ENCODE measurements around the gene POPDC2. TPM values are rescaled to one million over a fixed set of nuclear protein-coding genes. Genes with fewer than 3 reads are reported as not detected.

Gene POPDC2
- total and polyA plus RNA-seq, 2 donors from 2014 or later = 3.2 to 7.3 TPM

DNA sequence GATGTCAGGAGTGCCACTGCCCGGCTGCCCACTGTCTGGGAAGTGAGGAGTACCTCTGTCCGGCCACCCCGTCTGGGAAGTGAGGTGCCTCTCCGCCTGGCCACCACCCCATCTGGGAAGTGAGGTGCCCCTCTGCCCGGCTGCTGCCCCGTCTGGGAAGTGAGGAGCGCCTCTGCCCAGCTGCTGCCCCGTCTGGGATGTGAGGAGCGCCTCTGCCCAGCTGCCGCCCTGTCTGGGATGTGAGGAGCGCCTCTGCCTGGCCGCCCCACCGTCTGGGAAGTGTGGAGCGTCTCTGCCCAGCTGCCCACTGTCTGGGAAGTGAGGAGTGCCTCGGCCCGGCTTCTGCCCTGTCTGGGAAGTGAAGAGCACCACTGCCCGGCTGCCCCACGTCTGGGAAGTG lies 13.5 kb upstream of the POPDC2 start:
- FAIRE-seq (no peak), DNase-seq (peak in 1 of 5 donors; percentile 74)
- H3K9me3 ChIP-seq (ENCODE audit: control insufficient read depth in 2 of 3, insufficient read depth in 1 of 3, low read length in 3 of 3) = no peaks in the 10 kb centered on the region
- TF ChIP-seq, protein P1, sequence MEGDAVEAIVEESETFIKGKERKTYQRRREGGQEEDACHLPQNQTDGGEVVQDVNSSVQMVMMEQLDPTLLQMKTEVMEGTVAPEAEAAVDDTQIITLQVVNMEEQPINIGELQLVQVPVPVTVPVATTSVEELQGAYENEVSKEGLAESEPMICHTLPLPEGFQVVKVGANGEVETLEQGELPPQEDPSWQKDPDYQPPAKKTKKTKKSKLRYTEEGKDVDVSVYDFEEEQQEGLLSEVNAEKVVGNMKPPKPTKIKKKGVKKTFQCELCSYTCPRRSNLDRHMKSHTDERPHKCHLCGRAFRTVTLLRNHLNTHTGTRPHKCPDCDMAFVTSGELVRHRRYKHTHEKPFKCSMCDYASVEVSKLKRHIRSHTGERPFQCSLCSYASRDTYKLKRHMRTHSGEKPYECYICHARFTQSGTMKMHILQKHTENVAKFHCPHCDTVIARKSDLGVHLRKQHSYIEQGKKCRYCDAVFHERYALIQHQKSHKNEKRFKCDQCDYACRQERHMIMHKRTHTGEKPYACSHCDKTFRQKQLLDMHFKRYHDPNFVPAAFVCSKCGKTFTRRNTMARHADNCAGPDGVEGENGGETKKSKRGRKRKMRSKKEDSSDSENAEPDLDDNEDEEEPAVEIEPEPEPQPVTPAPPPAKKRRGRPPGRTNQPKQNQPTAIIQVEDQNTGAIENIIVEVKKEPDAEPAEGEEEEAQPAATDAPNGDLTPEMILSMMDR (IDR thresholded peaks at IDR 0.05; ENCODE audit: borderline replicate concordance, extremely low read depth, insufficient read depth) = no peak
- no peak overlapping the region for H3K9ac ChIP-seq (ENCODE audit: low read length in 3 of 3)
- H3K4me3 ChIP-seq (ENCODE audit: low read length in 3 of 3) = no peak overlapping the region
- peaks cover 0 to 11% (median 11%) of the 10 kb centered on the region in 3 donors for H3K4me1 ChIP-seq (ENCODE audit: control insufficient read depth in 2 of 3, insufficient read depth in 2 of 3, low read depth in 1 of 3, low read length in 3 of 3)
- no peaks in the 10 kb centered on the region for H3K27me3 ChIP-seq (ENCODE audit: control insufficient read depth, insufficient read depth, low read length)
- H3K27ac ChIP-seq (ENCODE audit: low read depth in 2 of 2, low read length in 2 of 2) = no peak overlapping the region
- intact Hi-C loops (cut with DNase I) = no loop called here
- H3K36me3 ChIP-seq (ENCODE audit: control insufficient read depth in 2 of 3, insufficient read depth in 3 of 3, low read length in 3 of 3) = peaks cover 3 to 20% (median 4%) of the 10 kb centered on the region in 3 donors

DNA sequence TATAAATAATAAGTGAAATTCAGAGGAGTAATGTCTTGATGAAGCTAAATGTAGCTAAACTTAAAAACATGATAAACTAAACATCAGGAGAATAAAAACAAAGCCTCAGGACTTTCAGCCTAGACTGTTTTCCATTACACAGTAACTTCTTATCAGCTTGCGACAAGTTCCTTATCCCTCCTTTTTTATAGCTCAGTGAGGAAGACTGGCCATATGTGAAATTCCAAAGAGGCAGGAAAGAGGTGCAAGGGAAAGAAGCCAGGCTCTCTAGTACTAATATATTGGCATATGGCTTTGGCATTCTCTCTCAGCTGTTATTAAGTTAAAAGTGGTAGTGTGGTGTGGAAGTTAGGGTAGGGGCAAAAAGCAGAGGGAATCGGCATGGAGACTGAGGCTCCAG lies 12.4 kb upstream of the POPDC2 start:
- peaks cover 4 to 20% (median 7%) of the 10 kb centered on the region in 3 donors for H3K36me3 ChIP-seq (ENCODE audit: control insufficient read depth in 2 of 3, insufficient read depth in 3 of 3, low read length in 3 of 3)
- TF ChIP-seq, protein P1 (IDR thresholded peaks at IDR 0.05; ENCODE audit: borderline replicate concordance, extremely low read depth, insufficient read depth) = no peak
- FAIRE-seq = no peak
- no peak overlapping the region for H3K27ac ChIP-seq (ENCODE audit: low read depth in 2 of 2, low read length in 2 of 2)
- peaks cover 0 to 11% (median 10%) of the 10 kb centered on the region in 3 donors for H3K4me1 ChIP-seq (ENCODE audit: control insufficient read depth in 2 of 3, insufficient read depth in 2 of 3, low read depth in 1 of 3, low read length in 3 of 3)
- intact Hi-C loops (cut with DNase I) = no loop called here
- no peaks in the 10 kb centered on the region for H3K27me3 ChIP-seq (ENCODE audit: control insufficient read depth, insufficient read depth, low read length)
- H3K9me3 ChIP-seq (ENCODE audit: control insufficient read depth in 2 of 3, insufficient read depth in 1 of 3, low read length in 3 of 3) = no peaks in the 10 kb centered on the region
- no peak for DNase-seq
- H3K9ac ChIP-seq (ENCODE audit: low read length in 3 of 3) = no peak overlapping the region
- H3K4me3 ChIP-seq (ENCODE audit: low read length in 3 of 3) = no peak overlapping the region

DNA sequence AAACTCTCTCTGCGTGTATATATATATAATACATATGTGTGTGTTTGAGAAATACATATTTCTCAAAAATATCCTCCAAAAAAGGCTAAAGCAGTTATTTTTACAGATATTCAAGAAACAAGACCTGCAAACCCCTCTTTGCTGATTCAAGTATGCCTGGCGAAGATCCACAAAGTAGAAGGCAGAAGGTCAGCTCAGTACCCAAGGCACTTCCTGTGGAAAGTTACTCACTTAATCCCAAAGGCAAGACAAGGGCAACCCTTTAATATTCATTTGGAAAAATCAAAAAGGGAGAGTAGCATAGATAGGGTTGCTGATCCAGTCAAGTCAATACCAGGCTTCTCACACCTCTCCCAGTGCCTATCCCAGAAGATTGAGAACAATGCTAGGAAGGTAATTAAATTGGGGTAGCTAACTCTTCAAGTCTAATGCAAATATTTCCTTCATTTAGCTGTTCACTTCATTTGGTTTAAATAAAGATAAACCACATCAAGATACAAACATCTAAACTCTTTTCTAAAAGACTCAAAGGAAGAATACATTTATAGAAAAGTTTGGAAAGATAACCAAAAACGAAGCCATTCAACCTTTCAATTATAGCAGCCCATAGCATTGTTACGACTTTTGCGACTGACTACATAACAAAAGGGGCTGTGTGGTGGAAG lies 9.6 kb upstream of the POPDC2 start:
- intact Hi-C loops (cut with DNase I) = no loop called here
- TF ChIP-seq, protein P1 (IDR thresholded peaks at IDR 0.05; ENCODE audit: borderline replicate concordance, extremely low read depth, insufficient read depth) = no peak
- Histone ChIP-seq H3K4me3 (ENCODE audit: low read length in 3 of 3) (no peak overlapping the region), H3K9me3 (ENCODE audit: control insufficient read depth in 2 of 3, insufficient read depth in 1 of 3, low read length in 3 of 3) (no peaks in the 10 kb centered on the region), H3K9ac (ENCODE audit: low read length in 3 of 3) (no peak overlapping the region), H3K27ac (ENCODE audit: low read depth in 2 of 2, low read length in 2 of 2) (peak overlapping the region in 1 of 2 donors; percentile 3), H3K36me3 (ENCODE audit: control insufficient read depth in 2 of 3, insufficient read depth in 3 of 3, low read length in 3 of 3) (peaks cover 4 to 20% (median 9%) of the 10 kb centered on the region in 3 donors), H3K4me1 (ENCODE audit: control insufficient read depth in 2 of 3, insufficient read depth in 2 of 3, low read depth in 1 of 3, low read length in 3 of 3) (peaks cover 0 to 5% (median 0%) of the 10 kb centered on the region in 3 donors), H3K27me3 (ENCODE audit: control insufficient read depth, insufficient read depth, low read length) (no peaks in the 10 kb centered on the region)
- FAIRE-seq (no peak), DNase-seq (no peak)

Measured in kidney (tissue), 14 donors.